22Rv1 (cell line): Measurements from ENCODE around the gene DZIP3.

ENCODE experiments used
- CTCF ChIP-seq: fragments of 450-650 bp; IDR thresholded peaks from 2 replicates; pipeline ENCODE4 v1.5.1; 2017; ENCODE audit warnings: mild to moderate bottlenecking
- ZFX ChIP-seq: fragments of 450-650 bp; IDR thresholded peaks from 2 replicates; pipeline ENCODE4 v1.6.1; 2017; ENCODE audit warnings: antibody characterized with exemption, borderline replicate concordance

DNA sequence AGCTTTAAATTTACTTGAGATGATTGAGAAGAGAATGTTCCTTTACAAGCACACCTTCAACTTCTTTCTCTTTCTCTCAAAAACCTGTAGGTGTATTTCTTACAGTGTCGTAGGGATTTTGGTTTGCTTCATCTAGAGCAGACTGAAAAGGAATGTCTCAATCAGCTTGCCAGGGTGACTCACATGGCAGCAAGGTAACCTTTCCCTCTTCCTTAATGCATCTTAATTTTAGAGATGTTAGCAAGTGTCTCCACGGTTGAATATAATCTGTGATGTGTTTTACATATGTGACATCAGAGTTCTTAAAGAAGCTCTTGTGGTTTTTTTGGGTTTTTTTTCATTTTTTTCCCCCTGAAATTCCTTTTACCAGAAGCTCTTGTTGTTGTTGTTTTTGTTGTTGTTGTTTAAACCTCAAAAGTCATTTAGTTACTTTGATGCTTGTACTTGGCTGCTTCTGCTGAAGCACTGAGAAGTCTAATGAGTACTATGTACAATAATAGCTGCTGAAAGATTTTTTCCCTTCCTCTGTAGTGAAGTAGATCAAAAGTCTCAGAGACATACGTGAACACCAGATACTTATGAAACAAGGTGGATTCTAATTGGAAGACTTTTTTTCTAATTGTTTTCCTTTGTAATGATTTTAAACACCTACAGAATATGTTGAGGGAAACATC lies 84.6 kb downstream of the DZIP3 start:
- TF ChIP-seq CTCF (no peak), ZFX (no peak)
